GM21423 (cell line): ENCODE results near the gene TLL1.

Experiments used
- ATAC-seq: cut with Tn5 transposase; IDR thresholded peaks from one replicate; pipeline ENCODE4 v1.9.1; 2021; ENCODE audit warnings: mild to moderate bottlenecking, moderate library complexity; ENCODE audit not compliant: unreplicated experiment

Gene TLL1

GRCh38 chr4:166042510-166043055 lies 169.5 kb downstream of the TLL1 start:
- no peak for ATAC-seq

- no peak for ATAC-seq
These were observed 170.8 kb downstream of the TLL1 start for GRCh38 chr4:166043801-166044200.

GRCh38 chr4:166044871-166045270 lies 171.8 kb downstream of the TLL1 start:
- no peak for ATAC-seq

GRCh38 chr4:166045457-166045856 lies 172.4 kb downstream of the TLL1 start:
- no peak for ATAC-seq

GRCh38 chr4:166049036-166049435 lies 176.0 kb downstream of the TLL1 start:
- no peak for ATAC-seq

GRCh38 chr4:166064721-166065120 lies 191.7 kb downstream of the TLL1 start:
- no peak for ATAC-seq

- no peak for ATAC-seq
These were observed 192.3 kb downstream of the TLL1 start for GRCh38 chr4:166065324-166065723.

GRCh38 chr4:166066936-166067335 lies 193.9 kb downstream of the TLL1 start:
- ATAC-seq, result no peak

- no peak for ATAC-seq
These were observed 194.9 kb downstream of the TLL1 start for GRCh38 chr4:166067915-166068314.

GRCh38 chr4:166073783-166074182 lies 200.7 kb downstream of the TLL1 start:
- no peak for ATAC-seq

- ATAC-seq, result no peak
These were observed 202.6 kb downstream of the TLL1 start for GRCh38 chr4:166075599-166075998.

GRCh38 chr4:166077782-166078181 lies 204.7 kb downstream of the TLL1 start:
- ATAC-seq, result no peak

- ATAC-seq, result no peak
These were observed 205.3 kb downstream of the TLL1 start for GRCh38 chr4:166078383-166078782.

GRCh38 chr4:166078955-166079354 lies 205.9 kb downstream of the TLL1 start:
- ATAC-seq, result no peak

GRCh38 chr4:166087569-166087968 lies 214.5 kb downstream of the TLL1 start:
- ATAC-seq, result no peak

GRCh38 chr4:166088576-166088975 lies 215.5 kb downstream of the TLL1 start:
- ATAC-seq, result no peak

GRCh38 chr4:166091146-166091545 lies 218.1 kb downstream of the TLL1 start:
- no peak for ATAC-seq

GRCh38 chr4:166091912-166092510 lies 219.0 kb downstream of the TLL1 start:
- ATAC-seq, result peak; percentile 89

- no peak for ATAC-seq
These were observed 219.8 kb downstream of the TLL1 start for GRCh38 chr4:166092797-166093290.

GRCh38 chr4:166104623-166105022 lies 231.6 kb downstream of the TLL1 start:
- ATAC-seq, result no peak

GRCh38 chr4:166121897-166122296 lies 248.9 kb downstream of the TLL1 start:
- no peak for ATAC-seq

- no peak for ATAC-seq
These were observed 250.5 kb downstream of the TLL1 start for GRCh38 chr4:166123546-166123945.

GRCh38 chr4:166128403-166128802 lies 255.4 kb downstream of the TLL1 start:
- ATAC-seq, result no peak
